ENCODE results near the gene DMAC2L. TPM values are rescaled to one million over a fixed set of nuclear protein-coding genes. Genes with fewer than 3 reads are reported as not detected.

DMAC2L gene
- polyA plus RNA-seq, 1 experiment = 12.6 TPM

GRCh38 chr14:50338587-50338986, 26.5 kb downstream of the DMAC2L start:
- TF ChIP-seq CTCF (IDR thresholded peaks at IDR 0.05; ENCODE audit: low read depth, low read length) = no peak
- Histone ChIP-seq H3K27me3 (ENCODE audit: control insufficient read depth, insufficient read depth, low read length) (no peaks in the 10 kb centered on the region), H3K4me3 (ENCODE audit: low read depth, low read length) (no peak overlapping the region), H3K9me3 (ENCODE audit: control insufficient read depth, insufficient read depth, low read length) (no peaks in the 10 kb centered on the region), H3K27ac (ENCODE audit: low read depth, low read length) (no peak overlapping the region)
- POLR2A ChIA-PET = no interaction called here
- CTCF ChIA-PET = interaction anchor here (1.6 kb wide), 1 partner anchor 20 kb away, joined by 3 read pairs; no protein-coding TSS in a partner anchor
- no peak for DNase-seq (ENCODE audit: low read depth, low spot score)

DNA sequence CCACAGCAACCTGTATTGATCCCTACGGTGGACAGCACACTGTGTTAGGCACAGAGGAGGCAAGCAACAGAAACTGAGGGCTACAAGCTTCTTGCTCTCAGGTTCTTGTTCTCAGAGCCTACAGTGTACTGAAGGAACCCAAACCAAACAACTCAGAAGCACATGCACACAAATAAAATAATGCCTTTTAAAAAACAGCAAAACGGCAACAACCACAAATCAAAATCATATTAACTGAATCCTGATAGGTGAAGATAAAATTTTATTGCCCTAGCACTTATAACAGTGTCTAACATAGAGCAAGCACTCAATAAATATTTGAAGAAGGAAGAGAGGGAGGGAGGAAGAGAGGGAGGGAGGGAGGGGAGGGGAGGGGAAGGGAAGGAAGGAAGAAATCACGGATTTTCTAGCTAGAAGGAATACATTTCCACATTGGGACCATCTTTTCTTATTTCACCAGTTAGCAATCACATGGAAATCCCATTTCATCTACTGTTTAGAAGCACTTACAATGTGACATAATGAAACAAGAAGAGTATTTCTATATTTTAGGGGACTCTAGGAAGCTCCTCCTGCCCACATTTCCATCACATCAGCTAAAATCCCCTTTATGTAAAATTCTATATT, 27.2 kb downstream of the DMAC2L start:
- Histone ChIP-seq H3K27me3 (ENCODE audit: control insufficient read depth, insufficient read depth, low read length) (no peaks in the 10 kb centered on the region), H3K4me3 (ENCODE audit: low read depth, low read length) (no peak overlapping the region), H3K9me3 (ENCODE audit: control insufficient read depth, insufficient read depth, low read length) (no peaks in the 10 kb centered on the region), H3K27ac (ENCODE audit: low read depth, low read length) (no peak overlapping the region)
- ChIA-PET CTCF (interaction anchor here (1.6 kb wide), 1 partner anchor 21 kb away, joined by 3 read pairs; no protein-coding TSS in a partner anchor), POLR2A (no interaction called here)
- TF ChIP-seq CTCF (IDR thresholded peaks at IDR 0.05; ENCODE audit: low read depth, low read length) = no peak
- no peak for DNase-seq (ENCODE audit: low read depth, low spot score)

DNA sequence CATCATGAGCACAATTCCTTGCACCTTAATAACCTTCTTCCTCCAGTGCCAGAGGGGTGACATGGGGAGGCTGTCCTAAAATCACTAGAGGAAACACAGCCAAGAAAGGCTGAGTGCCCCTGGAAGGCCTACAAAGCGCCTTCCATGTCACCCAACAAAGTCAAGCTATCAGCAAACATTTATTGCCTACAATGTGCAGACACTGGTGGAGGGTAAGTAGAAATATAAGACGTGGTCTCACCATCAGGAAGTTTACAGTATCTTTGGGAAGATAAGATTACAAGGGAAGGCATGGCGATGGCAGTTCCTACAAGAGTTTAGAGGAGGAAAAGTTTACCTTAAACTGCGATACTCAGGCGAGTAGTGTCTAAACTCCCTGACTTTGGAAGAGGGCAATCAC, 27.9 kb downstream of the DMAC2L start:
- Histone ChIP-seq H3K27ac (ENCODE audit: low read depth, low read length) (no peak overlapping the region), H3K27me3 (ENCODE audit: control insufficient read depth, insufficient read depth, low read length) (no peaks in the 10 kb centered on the region), H3K9me3 (ENCODE audit: control insufficient read depth, insufficient read depth, low read length) (no peaks in the 10 kb centered on the region), H3K4me3 (ENCODE audit: low read depth, low read length) (no peak overlapping the region)
- POLR2A ChIA-PET = no interaction called here
- DNase-seq (ENCODE audit: low read depth, low spot score) = no peak
- CTCF ChIA-PET = interaction anchor here (1.6 kb wide), 1 partner anchor 22 kb away, joined by 3 read pairs; no protein-coding TSS in a partner anchor
- no peak for TF ChIP-seq CTCF (IDR thresholded peaks at IDR 0.05; ENCODE audit: low read depth, low read length)

GRCh38 chr14:50340963-50341362, 28.8 kb downstream of the DMAC2L start:
- no peaks in the 10 kb centered on the region for H3K27me3 ChIP-seq (ENCODE audit: control insufficient read depth, insufficient read depth, low read length)
- no peaks in the 10 kb centered on the region for H3K9me3 ChIP-seq (ENCODE audit: control insufficient read depth, insufficient read depth, low read length)
- H3K4me3 ChIP-seq (ENCODE audit: low read depth, low read length) = no peak overlapping the region
- POLR2A ChIA-PET = no interaction called here
- DNase-seq (ENCODE audit: low read depth, low spot score) = no peak
- CTCF ChIA-PET = no interaction called here
- peak; percentile 27; the same call in 1 of the 2 replicates for TF ChIP-seq CTCF (IDR thresholded peaks at IDR 0.05; ENCODE audit: low read depth, low read length)
- H3K27ac ChIP-seq (ENCODE audit: low read depth, low read length) = no peak overlapping the region

DNA sequence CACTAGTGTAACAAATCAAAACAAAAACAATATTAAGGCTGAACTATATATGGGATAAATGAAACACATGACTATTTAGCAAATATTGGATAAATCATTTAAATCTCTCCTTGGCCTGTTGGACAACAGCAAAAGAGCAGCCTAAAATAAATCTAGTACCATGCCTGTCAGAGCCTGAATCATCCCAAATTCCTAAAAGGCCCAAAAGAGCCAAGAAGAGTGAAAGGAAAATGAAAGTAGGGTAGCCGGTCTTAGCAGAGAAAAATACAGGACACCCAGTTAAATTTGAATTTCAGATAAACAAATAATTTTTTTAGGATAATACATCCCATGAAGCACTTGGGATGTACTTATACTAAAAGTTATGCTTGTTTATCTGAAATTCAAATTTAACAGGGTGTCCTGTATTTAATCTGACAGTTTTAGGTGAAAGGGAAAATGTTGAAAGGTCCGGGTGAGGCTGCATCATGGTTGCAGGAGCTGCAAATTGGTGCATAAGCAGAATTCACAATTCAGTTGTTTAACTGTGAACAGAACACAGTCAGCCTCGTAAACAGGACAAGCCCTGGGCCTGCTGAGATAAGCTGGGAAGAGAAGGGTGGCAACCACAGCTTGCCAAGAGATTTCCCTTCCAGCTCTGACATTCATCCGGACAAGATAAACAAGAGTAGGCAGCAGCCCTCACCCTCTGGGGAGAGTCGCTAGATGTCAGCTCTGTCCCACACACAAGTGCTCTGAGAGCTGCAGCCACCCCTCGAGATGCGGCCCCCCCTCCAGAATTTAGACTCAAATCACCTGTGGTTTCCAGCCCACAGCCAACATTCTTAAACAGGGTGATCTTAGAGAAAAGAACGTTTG, 30.3 kb downstream of the DMAC2L start:
- ChIA-PET CTCF (interaction anchor here (0.6 to 1.2 kb wide), 2 partner anchors 59 to 243 kb away, joined by 5 to 8 read pairs; no protein-coding TSS in a partner anchor), POLR2A (no interaction called here)
- Histone ChIP-seq H3K9me3 (ENCODE audit: control insufficient read depth, insufficient read depth, low read length) (no peaks in the 10 kb centered on the region), H3K4me3 (ENCODE audit: low read depth, low read length) (peak overlapping the region; percentile 36), H3K27ac (ENCODE audit: low read depth, low read length) (peak overlapping the region; percentile 52), H3K27me3 (ENCODE audit: control insufficient read depth, insufficient read depth, low read length) (no peaks in the 10 kb centered on the region)
- DNase-seq (ENCODE audit: low read depth, low spot score) = no peak
- peak; percentile 21; the same call in 1 of the 2 replicates for TF ChIP-seq CTCF (IDR thresholded peaks at IDR 0.05; ENCODE audit: low read depth, low read length)

Measured in AG04450 (cell line).